ENCODE measurements around the gene DCAF6.

DCAF6 gene

GRCh38 chr1:168088511-168089325, 152.2 kb downstream of the DCAF6 start:
- DNase-seq: no peak

GRCh38 chr1:168089326-168089978, 153.0 kb downstream of the DCAF6 start:
- DNase-seq: no peak

- no peak for DNase-seq
These were observed 153.5 kb downstream of the DCAF6 start for GRCh38 chr1:168089979-168090337.

GRCh38 chr1:168090395-168090794, 153.9 kb downstream of the DCAF6 start:
- no peak for DNase-seq

- no peak for DNase-seq
These were observed 154.6 kb downstream of the DCAF6 start for GRCh38 chr1:168091063-168091462.

- no peak for DNase-seq
These were observed 155.5 kb downstream of the DCAF6 start for GRCh38 chr1:168091720-168092550.

- no peak for DNase-seq
These were observed 156.3 kb downstream of the DCAF6 start for GRCh38 chr1:168092566-168093355.

GRCh38 chr1:168093616-168094015, 157.1 kb downstream of the DCAF6 start:
- no peak for DNase-seq

GRCh38 chr1:168095476-168095875, 159.0 kb downstream of the DCAF6 start:
- no peak for DNase-seq

GRCh38 chr1:168096296-168097165, 160.0 kb downstream of the DCAF6 start:
- no peak for DNase-seq

- no peak for DNase-seq
These were observed 161.5 kb downstream of the DCAF6 start for GRCh38 chr1:168097921-168098528.

- no peak for DNase-seq
These were observed 162.2 kb downstream of the DCAF6 start for GRCh38 chr1:168098534-168099320.

GRCh38 chr1:168099337-168099801, 162.9 kb downstream of the DCAF6 start:
- DNase-seq: no peak

- no peak for DNase-seq
These were observed 164.0 kb downstream of the DCAF6 start for GRCh38 chr1:168100315-168101002.

GRCh38 chr1:168101336-168101735, 164.9 kb downstream of the DCAF6 start:
- no peak for DNase-seq

GRCh38 chr1:168102487-168102886, 166.0 kb downstream of the DCAF6 start:
- no peak for DNase-seq

GRCh38 chr1:168104535-168104934, 168.1 kb downstream of the DCAF6 start:
- DNase-seq: no peak

GRCh38 chr1:168105846-168106245, 169.4 kb downstream of the DCAF6 start:
- no peak for DNase-seq

GRCh38 chr1:168106274-168106673, 169.8 kb downstream of the DCAF6 start:
- no peak for DNase-seq

Measured in CD4-positive, alpha-beta T cell treated with Interleukin-4 for 1 hour (primary cell).